Endodermal cell (in vitro differentiated cells): ENCODE results near the gene NHEJ1. TPM values are rescaled to one million over a fixed set of nuclear protein-coding genes. Genes with fewer than 3 reads are reported as not detected.

ENCODE experiments used
- DNase-seq: peaks from one replicate; pipeline ENCODE4 v3.0.0-alpha.2; 2017
- H3K27ac ChIP-seq: 2 replicates; pipeline ENCODE4 v1.5.1; 2013; ENCODE audit warnings: mild to moderate bottlenecking, low read depth, low read length, moderate library complexity
- H3K27me3 ChIP-seq: 2 replicates; pipeline ENCODE4 v1.6.1; 2013; ENCODE audit warnings: mild to moderate bottlenecking, low read length, moderate library complexity; ENCODE audit not compliant: insufficient read depth, control insufficient read depth, poor library complexity, severe bottlenecking
- H3K36me3 ChIP-seq: 2 replicates; pipeline ENCODE4 v1.7.0; 2013; ENCODE audit warnings: mild to moderate bottlenecking, low read length, moderate library complexity; ENCODE audit not compliant: control insufficient read depth, insufficient read depth
- H3K4me1 ChIP-seq: one replicate; pipeline ENCODE4 v1.7.0; 2013; ENCODE audit warnings: low read length; ENCODE audit not compliant: control insufficient read depth, insufficient read depth
- H3K4me3 ChIP-seq: 2 replicates; pipeline ENCODE4 v1.5.1; 2013; ENCODE audit warnings: mild to moderate bottlenecking, low read length, moderate library complexity
- H3K9ac ChIP-seq: 2 replicates; pipeline ENCODE4 v1.6.1; 2013; ENCODE audit warnings: mild to moderate bottlenecking, low read length, moderate library complexity; ENCODE audit not compliant: poor library complexity, severe bottlenecking; ENCODE audit errors: extremely low read depth
- H3K9me3 ChIP-seq: 2 replicates; pipeline ENCODE4 v1.6.1; 2013; ENCODE audit warnings: mild to moderate bottlenecking, low read length, moderate library complexity; ENCODE audit not compliant: control insufficient read depth
- H3K27ac Mint-ChIP-seq: 2 replicates; pipeline ENCODE4 v1.8.0; 2020; ENCODE audit warnings: mixed read lengths
- H3K27me3 Mint-ChIP-seq: 2 replicates; pipeline ENCODE4 v1.8.0; 2021; ENCODE audit warnings: mild to moderate bottlenecking, mixed read lengths; ENCODE audit not compliant: insufficient read depth
- H3K36me3 Mint-ChIP-seq: 2 replicates; pipeline ENCODE4 v1.8.0; 2020; ENCODE audit warnings: low read depth, mixed read lengths
- H3K4me1 Mint-ChIP-seq: 2 replicates; pipeline ENCODE4 v1.8.0; 2020; ENCODE audit warnings: mixed read lengths
- H3K4me3 Mint-ChIP-seq: 2 replicates; pipeline ENCODE4 v1.8.0; 2020; ENCODE audit warnings: mild to moderate bottlenecking, moderate library complexity, mixed read lengths
- H3K9me3 Mint-ChIP-seq: 2 replicates; pipeline ENCODE4 v1.8.0; 2020; ENCODE audit warnings: mild to moderate bottlenecking, mixed read lengths
- CTCF ChIP-seq: fragments of 200-600 bp; sonication (generic); conservative IDR thresholded peaks from 2 replicates; pipeline ENCODE4 v1.5.0; 2021; ENCODE audit warnings: antibody characterized with exemption, mild to moderate bottlenecking
- WGBS, 2 experiments: methylation state at CpG; one replicate each; pipeline versions ENCODE4 v1.1.5 to v1.1.7; 2013; ENCODE audit warnings: missing lambda C conversion rate in 2 of 2, mixed read lengths in 1 of 2; ENCODE audit not compliant: insufficient coverage in 1 of 2, insufficient read length in 1 of 2; 5-methylcytosine and 5-hydroxymethylcytosine counted together
- total RNA-seq, 2 donors: library from RNA; stranded (reverse); fragmentation: NEBNext Ultra II Directional in 1 of 2; extraction: Animal tissue kit (Norgen Biotek cat#: 25700) in 1 of 2; gene quantifications; 2 replicates in 1 of 2; 3 replicates in 1 of 2; pipeline ENCODE4 v1.2.1, GENCODE V29; 2021

NHEJ1 gene
- total RNA-seq, 2 donors from 2014 or later: 16.2 to 27.4 TPM

DNA sequence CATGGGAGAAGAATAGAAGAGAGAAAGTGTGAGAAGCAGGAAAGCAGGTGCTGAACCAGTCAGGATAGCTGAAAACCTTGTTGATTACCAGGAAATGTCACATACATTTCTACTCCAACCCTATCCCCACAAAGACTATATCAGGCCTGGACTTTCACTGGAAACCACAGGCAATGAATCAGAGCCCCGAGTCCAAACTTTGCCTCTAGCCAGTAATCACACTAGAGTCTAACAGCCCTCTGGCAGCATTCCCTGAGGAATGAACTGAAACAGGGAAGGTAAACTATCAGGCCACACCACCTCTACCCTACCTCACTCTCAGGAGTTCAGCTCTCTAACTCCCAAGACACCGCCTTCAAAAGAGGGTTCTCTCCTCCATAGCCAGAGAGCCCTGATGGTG, 81.2 kb downstream of the NHEJ1 start:
- Histone ChIP-seq H3K36me3 (peaks cover 31% of the 10 kb centered on the region), H3K27ac (no peak overlapping the region), H3K4me1 (peaks cover 3% of the 10 kb centered on the region), H3K9ac (no peak overlapping the region), H3K27me3 (no peaks in the 10 kb centered on the region), H3K4me3 (no peak overlapping the region), H3K9me3 (no peaks in the 10 kb centered on the region)
- Mint-ChIP-seq H3K9me3 (no peaks in the 10 kb centered on the region), H3K27me3 (no peaks in the 10 kb centered on the region), H3K27ac (no peak overlapping the region), H3K4me3 (no peak overlapping the region), H3K4me1 (peaks cover 34% of the 10 kb centered on the region), H3K36me3 (peaks cover 20% of the 10 kb centered on the region)
- no peak for TF ChIP-seq CTCF
- no peak for DNase-seq
- 94 to 100% methylated on average over 1 to 2 of the region's 2 CpGs for WGBS, 2 experiments

DNA sequence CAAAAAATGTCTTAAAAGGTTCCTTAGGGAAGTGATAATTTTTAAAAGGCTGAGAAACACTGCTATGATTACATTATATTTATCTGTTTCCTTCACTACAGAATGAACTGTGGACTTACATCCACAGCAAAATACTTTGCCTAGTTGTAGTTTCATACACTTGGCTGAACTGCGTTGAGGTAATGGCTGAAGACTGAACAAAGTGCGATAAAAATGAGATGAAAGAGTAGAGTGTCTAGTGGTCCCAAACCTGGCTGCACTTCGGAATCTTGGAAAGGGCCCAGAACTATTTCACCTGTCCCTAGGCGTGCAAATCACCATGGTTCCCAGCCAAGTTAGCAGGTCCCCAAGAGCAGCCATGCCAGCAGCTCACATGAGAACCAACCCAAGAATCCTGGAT, 81.7 kb downstream of the NHEJ1 start:
- Histone ChIP-seq H3K4me3 (no peak overlapping the region), H3K9ac (no peak overlapping the region), H3K27me3 (no peaks in the 10 kb centered on the region), H3K27ac (no peak overlapping the region), H3K9me3 (no peaks in the 10 kb centered on the region), H3K4me1 (peaks cover 3% of the 10 kb centered on the region), H3K36me3 (peaks cover 31% of the 10 kb centered on the region)
- DNase-seq: no peak
- Mint-ChIP-seq H3K4me1 (peaks cover 34% of the 10 kb centered on the region), H3K9me3 (no peaks in the 10 kb centered on the region), H3K27me3 (no peaks in the 10 kb centered on the region), H3K36me3 (peaks cover 20% of the 10 kb centered on the region), H3K4me3 (no peak overlapping the region), H3K27ac (no peak overlapping the region)
- 94 to 98% methylated on average over 4 of the region's 4 CpGs for WGBS, 2 experiments
- no peak for TF ChIP-seq CTCF

GRCh38 chr2:219078126-219078525, 82.5 kb downstream of the NHEJ1 start:
- Histone ChIP-seq H3K27ac (no peak overlapping the region), H3K36me3 (peaks cover 31% of the 10 kb centered on the region), H3K9ac (no peak overlapping the region), H3K9me3 (no peaks in the 10 kb centered on the region), H3K27me3 (no peaks in the 10 kb centered on the region), H3K4me1 (peaks cover 3% of the 10 kb centered on the region), H3K4me3 (no peak overlapping the region)
- Mint-ChIP-seq H3K36me3 (peaks cover 20% of the 10 kb centered on the region), H3K9me3 (no peaks in the 10 kb centered on the region), H3K4me1 (peaks cover 36% of the 10 kb centered on the region), H3K4me3 (no peak overlapping the region), H3K27me3 (no peaks in the 10 kb centered on the region), H3K27ac (no peak overlapping the region)
- no peak for DNase-seq
- 77 to 83% methylated on average over 3 of the region's 3 CpGs for WGBS, 2 experiments
- TF ChIP-seq CTCF: peak; percentile 60
